GM18505 (cell line): ENCODE data around the gene BBX.
A peak's percentile ranks its signal among the peaks of the same experiment; 100 is the strongest.

Source experiments
- ATAC-seq: cut with Tn5 transposase; IDR thresholded peaks from one replicate; pipeline ENCODE4 v1.9.1; 2021; ENCODE audit not compliant: unreplicated experiment
- POLR2A ChIP-seq: IDR thresholded peaks from 4 replicates; pipeline ENCODE4 v1.6.1; 2011; ENCODE audit warnings: borderline replicate concordance; ENCODE audit not compliant: insufficient read depth, insufficient read length; ENCODE audit errors: extremely low read depth

The BBX gene

GRCh38 chr3:107522510-107523288, at the start of gene BBX:
TSS of gene BBX (plus strand) at chr3:107522962. CDS start at chr3:107710461, 187,499 bp downstream.
- TF ChIP-seq POLR2A: peak; percentile 51
- ATAC-seq: peak; percentile 91

DNA sequence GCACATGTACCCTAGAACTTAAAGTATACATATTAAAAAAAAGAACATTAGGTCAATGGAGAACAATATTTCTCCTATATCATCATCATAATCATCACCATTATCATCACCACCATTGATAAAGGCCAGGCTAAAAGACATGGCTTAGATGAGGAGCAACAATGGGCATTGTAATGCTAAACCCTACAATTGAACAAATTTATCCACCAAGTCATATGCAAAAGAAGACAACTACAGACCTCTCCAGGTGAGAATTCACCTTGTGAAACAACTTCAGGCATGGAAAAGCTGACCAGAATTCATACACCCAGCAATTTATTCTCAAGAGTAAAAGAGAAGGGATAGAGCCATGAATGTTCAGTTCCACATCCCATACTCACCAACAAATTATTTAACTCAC, 46.3 kb upstream of the BBX start:
- no peak for TF ChIP-seq POLR2A
- no peak for ATAC-seq

- ATAC-seq: no peak
- no peak for TF ChIP-seq POLR2A
These were observed 35.3 kb upstream of the BBX start for GRCh38 chr3:107487490-107487889.

GRCh38 chr3:107488942-107489341, 33.8 kb upstream of the BBX start:
- no peak for ATAC-seq
- no peak for TF ChIP-seq POLR2A

DNA sequence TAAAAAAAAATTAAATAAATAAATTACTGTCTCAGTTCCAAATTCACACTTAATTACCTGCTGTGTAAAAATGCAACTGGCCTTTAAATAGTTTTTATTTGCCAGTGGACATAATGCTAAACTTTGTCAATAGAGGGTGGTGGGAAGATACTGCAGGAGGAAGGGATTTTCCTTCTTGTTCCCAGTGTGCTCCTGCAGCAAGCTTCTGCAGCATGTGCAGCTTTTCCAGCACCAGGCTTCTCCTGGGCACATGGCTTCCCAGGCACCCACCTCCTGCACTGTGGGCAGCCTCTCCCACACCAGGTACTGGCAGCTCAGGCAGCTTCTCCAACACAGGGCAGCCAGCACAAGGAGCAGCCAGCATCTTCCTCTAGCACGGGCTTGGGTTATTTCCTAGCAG, 29.6 kb upstream of the BBX start:
- no peak for TF ChIP-seq POLR2A
- no peak for ATAC-seq

- no peak for ATAC-seq
- TF ChIP-seq POLR2A: no peak
These were observed 25.9 kb upstream of the BBX start for GRCh38 chr3:107496855-107497254.

DNA sequence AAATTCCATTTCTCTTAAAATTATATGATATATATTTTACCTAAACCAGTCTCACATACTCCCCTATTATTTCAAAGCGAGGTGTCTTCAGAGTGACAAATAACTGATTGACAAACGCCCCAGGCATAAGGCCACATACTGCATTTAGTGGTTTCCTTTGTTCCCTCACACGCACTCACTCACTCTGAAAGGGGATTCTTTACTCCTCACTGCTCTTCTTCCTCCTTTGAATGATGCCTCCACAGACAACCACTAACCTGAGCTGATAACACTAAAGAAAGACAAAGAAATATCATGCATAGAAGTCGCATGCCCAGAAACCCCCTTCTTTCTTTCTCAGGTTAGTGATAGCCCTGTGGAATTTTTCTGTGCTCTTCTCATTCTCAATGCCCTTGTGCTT, 24.1 kb upstream of the BBX start:
- ATAC-seq: no peak
- TF ChIP-seq POLR2A: no peak

DNA sequence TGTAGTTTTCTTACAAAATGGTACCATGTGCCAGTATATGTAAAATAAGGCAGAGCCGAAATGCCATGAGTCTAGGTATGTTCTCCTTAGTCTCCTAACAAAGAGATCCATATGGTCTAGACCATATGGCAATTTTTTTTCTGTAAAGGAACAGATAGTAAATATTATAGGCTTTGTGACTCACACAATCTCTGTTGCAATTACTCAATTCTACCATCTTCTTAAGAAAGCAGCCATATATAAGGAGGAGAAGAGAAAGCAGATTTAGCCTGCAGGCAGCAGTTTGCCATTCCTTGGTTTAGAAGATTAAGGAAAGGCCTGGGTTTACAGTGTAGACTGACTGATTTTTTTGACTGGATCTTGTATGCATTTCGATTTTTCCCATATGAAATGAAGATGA, 16.3 kb upstream of the BBX start:
- no peak for ATAC-seq
- TF ChIP-seq POLR2A: no peak

DNA sequence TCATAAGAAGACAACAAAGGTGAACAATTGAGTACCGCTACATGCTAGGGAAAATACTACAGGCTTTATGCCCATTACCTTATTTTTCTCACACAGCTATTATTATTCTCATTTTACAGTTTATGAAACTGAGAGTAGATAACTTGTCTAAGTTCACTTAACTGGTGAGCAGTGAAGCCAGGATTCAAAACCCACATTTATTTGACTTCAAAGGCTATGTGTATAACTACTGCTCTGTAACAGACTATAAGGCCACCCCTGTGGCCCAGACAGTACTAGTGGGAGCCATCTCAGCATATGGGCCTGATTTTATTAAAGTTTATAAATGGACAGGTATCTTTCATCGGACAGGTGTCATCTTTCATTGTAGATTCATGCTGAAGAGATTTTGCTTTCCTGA, 14.4 kb upstream of the BBX start:
- no peak for TF ChIP-seq POLR2A
- no peak for ATAC-seq

DNA sequence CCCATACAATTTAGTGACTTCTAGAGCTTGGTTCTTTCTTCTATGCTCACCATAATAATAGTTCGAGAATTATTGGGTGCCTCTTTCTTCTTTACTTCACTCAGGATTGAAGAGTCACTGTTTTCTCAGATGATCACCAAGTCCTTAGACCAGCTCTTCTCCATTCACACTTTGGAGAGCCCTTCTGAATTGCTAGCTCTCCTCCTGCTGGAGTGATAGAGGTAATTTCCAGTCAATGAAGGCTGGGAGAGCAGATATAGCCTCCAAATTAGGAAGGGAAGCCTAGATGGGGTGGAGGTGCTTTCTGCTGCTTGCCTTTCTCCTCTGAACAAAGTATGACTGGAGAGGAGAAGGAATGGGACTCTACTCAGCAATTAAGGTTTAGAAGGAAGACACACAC, 10.7 kb upstream of the BBX start:
- no peak for ATAC-seq
- no peak for TF ChIP-seq POLR2A

DNA sequence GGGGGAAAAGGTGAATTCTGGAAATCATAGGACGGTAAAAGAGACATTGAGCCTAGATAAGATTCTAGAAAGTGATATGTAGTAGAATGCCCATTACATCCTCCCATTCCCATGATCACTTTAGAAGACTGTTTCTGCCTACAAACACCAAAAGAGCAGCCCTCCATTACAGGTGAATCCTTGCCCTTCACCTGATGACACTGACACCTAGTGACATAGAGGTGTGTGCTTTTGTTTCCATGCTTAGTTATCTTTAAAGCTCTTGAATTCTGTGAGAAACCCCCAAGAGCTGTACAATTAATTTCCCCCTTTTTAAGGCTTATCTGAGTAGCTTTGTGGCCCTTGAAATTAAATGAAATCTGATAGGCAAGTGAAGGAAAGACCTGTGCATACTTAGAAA, 8.3 kb upstream of the BBX start:
- no peak for ATAC-seq
- no peak for TF ChIP-seq POLR2A

GRCh38 chr3:107516475-107516874, 6.3 kb upstream of the BBX start:
- ATAC-seq: no peak
- no peak for TF ChIP-seq POLR2A

DNA sequence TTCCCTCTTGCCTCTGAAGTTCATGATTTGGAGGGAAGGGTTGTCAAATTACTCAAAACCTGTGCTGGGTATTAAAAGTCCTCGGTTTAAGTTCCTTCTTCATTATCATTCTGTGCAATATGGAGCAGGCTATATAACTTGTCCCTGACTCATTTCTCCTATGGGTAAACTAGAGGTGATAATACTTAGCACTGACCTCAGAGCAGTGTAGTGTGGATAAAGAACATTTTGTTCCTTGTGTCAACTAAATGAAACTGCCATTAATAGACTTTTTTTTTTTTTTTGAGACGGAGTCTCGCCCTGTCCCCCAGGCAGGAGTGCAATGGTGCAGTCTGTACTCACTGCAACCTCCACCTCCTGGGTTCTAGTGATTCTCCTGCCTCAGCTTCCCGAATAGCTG, 2.2 kb upstream of the BBX start:
- no peak for TF ChIP-seq POLR2A
- ATAC-seq: no peak

DNA sequence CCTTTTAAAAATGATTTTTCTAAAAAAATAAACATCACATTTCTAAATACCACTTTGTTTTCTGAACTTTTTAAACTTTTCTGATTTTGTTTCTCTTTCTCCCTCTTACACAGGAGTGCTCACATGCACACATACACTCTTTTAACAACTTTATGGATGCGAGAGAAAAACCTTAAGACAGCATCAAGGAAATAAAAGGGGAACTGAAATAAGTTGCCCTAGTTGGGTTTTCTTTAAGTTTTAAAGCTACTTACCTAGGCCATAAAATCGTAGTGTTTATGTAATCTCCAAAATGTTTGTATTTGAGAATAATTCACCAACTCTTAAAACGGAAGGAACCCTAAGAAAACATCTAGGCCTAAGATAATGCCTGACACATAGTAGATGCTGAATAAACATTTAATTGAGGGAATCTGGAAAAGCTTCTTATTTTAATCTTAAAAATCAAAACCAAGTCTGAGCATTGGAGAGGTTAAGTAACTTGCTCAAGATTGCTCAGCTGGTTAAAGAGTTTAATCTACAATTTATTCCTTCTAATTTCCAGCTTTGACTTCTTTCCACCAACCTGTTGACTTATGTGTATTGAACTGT, 1.2 kb upstream of the BBX start:
- no peak for ATAC-seq
- TF ChIP-seq POLR2A: no peak

DNA sequence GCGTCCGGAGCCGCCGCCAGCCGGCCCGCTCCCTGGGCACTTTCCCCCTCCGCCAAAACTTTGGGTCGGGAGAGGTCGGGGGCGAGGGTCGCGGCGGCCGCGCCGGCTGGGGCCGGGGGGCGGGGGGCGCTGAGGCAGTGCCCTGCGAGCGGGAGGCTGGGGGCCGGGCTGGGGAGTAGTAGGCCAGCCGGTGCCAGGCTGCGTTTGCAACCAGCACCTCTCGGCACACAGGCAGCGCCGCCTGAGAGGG, 452 bp downstream of the BBX start:
- TF ChIP-seq POLR2A: no peak
- peak; percentile 34 for ATAC-seq

DNA sequence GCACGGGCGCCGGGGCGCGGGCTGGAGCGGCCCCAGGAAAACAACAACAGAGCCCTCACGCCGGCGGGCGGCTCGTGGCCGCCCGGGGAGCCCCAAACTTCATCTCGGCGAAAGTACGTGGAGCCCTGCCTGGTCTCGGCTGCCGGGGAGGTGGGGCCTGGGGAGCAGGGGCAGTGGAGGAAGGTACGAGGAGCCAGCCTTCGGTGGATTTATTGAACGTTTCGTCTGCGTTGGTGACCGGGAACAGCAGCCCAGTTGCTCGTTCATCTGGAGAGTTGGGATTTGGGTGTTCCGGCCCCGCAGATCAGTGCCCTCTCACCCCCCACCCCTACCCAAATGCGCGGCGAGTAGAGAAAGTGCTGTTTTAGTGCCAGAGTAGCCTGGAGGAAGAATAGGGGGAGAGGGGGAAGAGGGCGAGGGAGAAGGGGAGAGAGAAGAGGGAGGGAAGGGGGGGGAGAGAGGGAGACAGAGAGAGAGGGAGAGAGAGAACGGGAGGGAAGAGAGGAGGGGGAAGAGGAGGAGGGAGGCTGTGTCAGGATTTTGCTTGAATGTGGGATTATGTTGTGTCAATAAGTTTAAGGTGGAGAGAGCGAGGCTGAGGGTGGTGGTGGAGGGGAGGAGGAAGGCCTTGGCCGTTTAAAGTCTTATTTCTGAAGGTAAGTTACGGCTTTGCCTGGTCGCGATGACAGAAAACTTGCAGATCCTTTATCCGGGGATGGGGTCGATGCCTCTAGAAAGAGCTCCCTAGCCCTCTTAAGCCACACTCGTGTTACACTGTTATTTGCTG, 970 bp downstream of the BBX start:
- ATAC-seq: peak; percentile 32
- peak; percentile 35 for TF ChIP-seq POLR2A
